ENCODE measurements around the gene RAB39B.

Gene RAB39B

GRCh38 chrX:155216179-155216939 is 47.9 kb downstream of the RAB39B start, which contains the start of gene VBP1:
Gene VBP1 (plus strand): TSS chrX:155216460. CDS start chrX:155216483, 23 bp downstream.
- in situ Hi-C loops (cut with MboI; ENCODE audit: low sequenced_read_pairs): no loop called here

GRCh38 chrX:155215443-155216178 is 48.7 kb downstream of the RAB39B start:
- in situ Hi-C loops (cut with MboI; ENCODE audit: low sequenced_read_pairs): no loop called here

- in situ Hi-C loops (cut with MboI; ENCODE audit: low sequenced_read_pairs): no loop called here
Observed at GRCh38 chrX:155213731-155214130, 50.6 kb downstream of the RAB39B start.

DNA sequence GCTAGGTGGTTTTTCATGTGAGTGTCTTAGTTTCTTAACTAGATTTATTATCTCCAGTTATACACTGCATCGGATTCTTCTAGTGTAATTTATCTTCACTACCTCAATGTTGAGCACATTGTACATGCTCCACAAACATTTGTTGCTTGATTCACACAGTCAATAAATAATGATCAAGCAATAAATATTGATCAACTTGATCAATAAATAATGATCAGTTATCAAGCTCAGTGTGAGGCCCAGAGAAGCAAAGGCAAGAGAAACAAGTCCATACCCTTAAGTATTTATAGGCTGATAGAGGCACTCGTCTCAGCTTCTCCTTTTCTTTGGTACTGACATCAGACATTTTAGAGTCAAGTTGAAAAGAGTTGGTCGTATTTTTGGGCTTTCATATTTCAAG is 53.1 kb downstream of the RAB39B start:
- in situ Hi-C loops (cut with MboI; ENCODE audit: low sequenced_read_pairs): no loop called here

All from HL-60/S4 treated with retinoic acid at 250 ng/mL for 4 days and 3 days (cell line).